OCI-LY1 (cell line): ENCODE data around the gene PRSS33.

Experiments
- H2AFZ ChIP-seq: fragments of 200-600 bp; sonication (generic), shearing (Covaris generic); 2 replicates; pipeline ENCODE4 v1.6.0; 2014; ENCODE audit warnings: antibody characterized with exemption, mild to moderate bottlenecking, low read length
- H3F3A ChIP-seq: fragments of 200-600 bp; sonication (generic), shearing (Covaris generic); 2 replicates; pipeline ENCODE4 v1.6.0; 2014; ENCODE audit warnings: mild to moderate bottlenecking, antibody characterized with exemption, low read length, moderate library complexity; ENCODE audit not compliant: insufficient read depth
- H3K27ac ChIP-seq: fragments of 200-600 bp; sonication (generic); 2 replicates; pipeline ENCODE4 v1.5.1; 2014; ENCODE audit warnings: low read length, mixed run types, mild to moderate bottlenecking, low read depth; ENCODE audit not compliant: poor library complexity, severe bottlenecking
- H3K27me3 ChIP-seq: fragments of 200-600 bp; sonication (generic); 2 replicates; pipeline ENCODE4 v1.6.0; 2014; ENCODE audit warnings: antibody characterized with exemption, mild to moderate bottlenecking, low read length, moderate library complexity; ENCODE audit not compliant: insufficient read depth
- H3K36me3 ChIP-seq: fragments of 200-600 bp; sonication (generic); 2 replicates; pipeline ENCODE4 v1.6.1; 2014; ENCODE audit warnings: mild to moderate bottlenecking, antibody characterized with exemption, low read length, moderate library complexity, mixed read lengths; ENCODE audit not compliant: insufficient read depth
- H3K4me1 ChIP-seq: fragments of 200-600 bp; sonication (generic); 2 replicates; pipeline ENCODE4 v1.5.1; 2014; ENCODE audit warnings: mild to moderate bottlenecking, low read length, moderate library complexity; ENCODE audit not compliant: insufficient read depth, severe bottlenecking
- H3K4me2 ChIP-seq: fragments of 200-600 bp; sonication (generic), shearing (Covaris generic); 2 replicates; pipeline ENCODE4 v1.6.1; 2014; ENCODE audit warnings: low read length
- H3K4me3 ChIP-seq: fragments of 200-600 bp; sonication (generic); 2 replicates; pipeline ENCODE4 v1.5.1; 2014; ENCODE audit warnings: low read length, low read depth, mild to moderate bottlenecking, mixed read lengths; ENCODE audit not compliant: poor library complexity, severe bottlenecking
- H3K79me2 ChIP-seq: fragments of 200-600 bp; shearing (Covaris generic); 2 replicates; pipeline ENCODE4 v1.6.1; 2016; ENCODE audit warnings: mixed run types, low read length, mixed read lengths; ENCODE audit not compliant: insufficient read depth
- H3K9ac ChIP-seq: fragments of 200-600 bp; sonication (generic), shearing (Covaris generic); 2 replicates; pipeline ENCODE4 v1.6.1; 2014; ENCODE audit warnings: mild to moderate bottlenecking, low read length, mixed read lengths
- H3K9me2 ChIP-seq: fragments of 200-600 bp; sonication (generic), shearing (Covaris generic); 2 replicates; pipeline ENCODE4 v1.6.1; 2014; ENCODE audit warnings: low read depth, mild to moderate bottlenecking, low read length, mixed read lengths
- H3K9me3 ChIP-seq: fragments of 200-600 bp; shearing (Covaris generic); 2 replicates; pipeline ENCODE4 v1.6.1; 2014; ENCODE audit warnings: low read length, mixed read lengths
- H4K20me1 ChIP-seq: fragments of 200-600 bp; sonication (generic), shearing (Covaris generic); 2 replicates; pipeline ENCODE4 v1.6.0; 2016; ENCODE audit warnings: mild to moderate bottlenecking, low read length; ENCODE audit not compliant: insufficient read depth
- CTCF ChIP-seq: fragments of 200-600 bp; sonication (generic), shearing (Covaris generic); IDR thresholded peaks from 2 replicates; pipeline ENCODE4 v1.5.1; 2017; ENCODE audit warnings: mild to moderate bottlenecking, antibody characterized with exemption, low read length, moderate library complexity, mixed read lengths
- EZH2 ChIP-seq: fragments of 200-600 bp; sonication (generic), shearing (Covaris generic); IDR thresholded peaks from 2 replicates; pipeline ENCODE4 v1.8.0; 2017; ENCODE audit warnings: borderline replicate concordance, mixed run types, mild to moderate bottlenecking, antibody characterized with exemption, low read length, moderate library complexity, mixed read lengths

The PRSS33 gene

GRCh38 chr16:2830355-2830695, 43.0 kb upstream of the PRSS33 start:
- no peak overlapping the region for H2AFZ ChIP-seq
- no peak overlapping the region for H3K4me2 ChIP-seq
- peaks cover 15% of the 10 kb centered on the region; the same call in 1 of the 2 replicates for H3K27me3 ChIP-seq
- H3K27ac ChIP-seq = no peak overlapping the region
- TF ChIP-seq EZH2 = no peak
- TF ChIP-seq CTCF = no peak
- no peak overlapping the region for H3K4me3 ChIP-seq
- H3K9ac ChIP-seq = no peak overlapping the region
- H3K4me1 ChIP-seq = no peaks in the 10 kb centered on the region
- H3K9me2 ChIP-seq = no peaks in the 10 kb centered on the region
- no peaks in the 10 kb centered on the region for H3K79me2 ChIP-seq
- no peaks in the 10 kb centered on the region for H4K20me1 ChIP-seq
- no peaks in the 10 kb centered on the region for H3K36me3 ChIP-seq
- no peaks in the 10 kb centered on the region for H3K9me3 ChIP-seq
- no peaks in the 10 kb centered on the region for H3F3A ChIP-seq

GRCh38 chr16:2829501-2830354, 42.4 kb upstream of the PRSS33 start, which contains the start of gene ZG16B:
ZG16B (plus strand) TSS chr16:2830303; CDS start chr16:2830442, 139 bp downstream.
- Histone ChIP-seq H3K27ac (no peak within 1 kb of the TSS), H3K79me2 (no peaks in the 10 kb centered on the region), H3F3A (no peaks in the 10 kb centered on the region), H3K4me1 (no peaks in the 10 kb centered on the region), H4K20me1 (no peaks in the 10 kb centered on the region), H3K9me2 (no peaks in the 10 kb centered on the region), H3K36me3 (no peaks in the 10 kb centered on the region), H3K9me3 (no peaks in the 10 kb centered on the region), H3K27me3 (peaks cover 16% of the 10 kb centered on the region; the same call in 1 of the 2 replicates), H3K9ac (no peak within 1 kb of the TSS), H3K4me3 (no peak within 1 kb of the TSS), H3K4me2 (no peak within 1 kb of the TSS), H2AFZ (no peak within 1 kb of the TSS)
- TF ChIP-seq EZH2 = no peak
- TF ChIP-seq CTCF = no peak

- no peaks in the 10 kb centered on the region for H3K36me3 ChIP-seq
- no peak overlapping the region for H3K4me2 ChIP-seq
- no peak overlapping the region for H3K27ac ChIP-seq
- peaks cover 16% of the 10 kb centered on the region; the same call in 1 of the 2 replicates for H3K27me3 ChIP-seq
- H3K4me3 ChIP-seq = no peak overlapping the region
- H3K9ac ChIP-seq = no peak overlapping the region
- H4K20me1 ChIP-seq = no peaks in the 10 kb centered on the region
- H3K79me2 ChIP-seq = no peaks in the 10 kb centered on the region
- H3K4me1 ChIP-seq = no peaks in the 10 kb centered on the region
- H3F3A ChIP-seq = no peaks in the 10 kb centered on the region
- TF ChIP-seq EZH2 (no peak), CTCF (no peak)
- no peaks in the 10 kb centered on the region for H3K9me2 ChIP-seq
- no peak overlapping the region for H2AFZ ChIP-seq
- H3K9me3 ChIP-seq = no peaks in the 10 kb centered on the region
These were observed 41.6 kb upstream of the PRSS33 start for GRCh38 chr16:2828876-2829430.
